K562 (cell line): ENCODE results near the gene P2RX5. TPM values are rescaled to one million over a fixed set of nuclear protein-coding genes. Genes with fewer than 3 reads are reported as not detected.
A peak's percentile ranks its signal among the peaks of the same experiment; 100 is the strongest.

ENCODE experiments used
- ADNP ChIP-seq: fragments of 200-800 bp; sonication (Bioruptor generic); IDR thresholded peaks from 2 replicates; pipeline ENCODE4 v1.6.1; 2016; ENCODE audit warnings: missing genetic modification characterization, missing compliant biosample characterization
- BACH1 ChIP-seq: fragments of 200-800 bp; sonication (Bioruptor generic); IDR thresholded peaks from 2 replicates; pipeline ENCODE4 v1.6.1; 2016; ENCODE audit warnings: missing genetic modification characterization, missing compliant biosample characterization
- CHCHD3 ChIP-seq: fragments of 250-450 bp; sonication (Bioruptor Pico); IDR thresholded peaks from 2 replicates; pipeline ENCODE4 v2.1.2; 2022; ENCODE audit warnings: mild to moderate bottlenecking
- KDM1A ChIP-seq, 2 experiments: fragments of 450-650 bp; IDR thresholded peaks; 2 replicates each; pipeline ENCODE4 v1.6.1; 2016; ENCODE audit warnings: mild to moderate bottlenecking in 2 of 2
- PURB ChIP-seq: sonication (generic); formaldehyde crosslinking; IDR thresholded peaks from 2 replicates; pipeline ENCODE4 v1.9.0; 2021; ENCODE audit warnings: low read depth, mild to moderate bottlenecking, missing genetic modification reagents
- STAT5A ChIP-seq: IDR thresholded peaks from 2 replicates; pipeline ENCODE4 v1.6.1; 2012; ENCODE audit warnings: low read length, inconsistent platforms, borderline replicate concordance
- YY1 ChIP-seq, 3 experiments: IDR thresholded peaks; 2 replicates each; pipeline ENCODE4 v1.6.1; 2011; ENCODE audit warnings: low read length in 2 of 3, mild to moderate bottlenecking in 2 of 3, moderate library complexity in 2 of 3, borderline replicate concordance in 1 of 3, control low read depth in 1 of 3, low read depth in 1 of 3; ENCODE audit not compliant: insufficient read depth in 3 of 3, insufficient replicate concordance in 2 of 3, control insufficient read depth in 1 of 3, insufficient read length in 1 of 3; ENCODE audit errors: extremely low read depth in 1 of 3
- ZNF146 ChIP-seq: IDR thresholded peaks from one replicate; pipeline ENCODE4 v1.6.1; 2018; ENCODE audit warnings: missing compliant biosample characterization; ENCODE audit not compliant: unreplicated experiment
- ZNF318 ChIP-seq, 2 experiments: fragments of 450-650 bp; IDR thresholded peaks; 2 replicates each; pipeline ENCODE4 v1.6.1; 2016; ENCODE audit warnings: mild to moderate bottlenecking in 2 of 2, borderline replicate concordance in 1 of 2, low read depth in 1 of 2, moderate library complexity in 1 of 2
- polyA plus RNA-seq, 8 experiments: library from polyadenylated mRNA; depleted of rRNA in 4 of 8; stranded (reverse) in 5 of 8; unstranded in 3 of 8; fragments of >200 nt; fragmentation: Nextera tagmentation in 2 of 8; fragmentation: Illumina TruSeq in 1 of 8; extraction: Ambion mirVana in 2 of 8; extraction: Trizol in 1 of 8; gene quantifications; 2 replicates each; pipeline versions ENCODE4 v1.2.1 to v1.2.3, GENCODE V29; 2011 to 2014; ENCODE audit warnings: inconsistent platforms in 1 of 8, missing spikeins in 1 of 8
- total RNA-seq, 7 experiments: library from RNA; depleted of rRNA in 6 of 7; stranded (reverse); fragments of >200 nt in 6 of 7; fragmentation: Illumina TruSeq in 2 of 7; extraction: Trizol in 2 of 7; gene quantifications; 2 replicates each; pipeline versions ENCODE4 v1.2.1 to v1.2.3, GENCODE V29; 2011 to 2021; ENCODE audit warnings: low replicate concordance in 1 of 7
- TF ChIP-seq, protein P1 (sequence below): sonication (generic); formaldehyde crosslinking; IDR thresholded peaks from 2 replicates; pipeline ENCODE4 v1.8.1; 2023; ENCODE audit warnings: mild to moderate bottlenecking, missing genetic modification reagents, moderate library complexity

P2RX5 gene
- total and polyA plus RNA-seq, 9 of the 15 experiments (the other 6 are each of a cell fraction or from before 2014, with no cell fraction given) = 0.31 to 4.0 (median 1.3) TPM

DNA sequence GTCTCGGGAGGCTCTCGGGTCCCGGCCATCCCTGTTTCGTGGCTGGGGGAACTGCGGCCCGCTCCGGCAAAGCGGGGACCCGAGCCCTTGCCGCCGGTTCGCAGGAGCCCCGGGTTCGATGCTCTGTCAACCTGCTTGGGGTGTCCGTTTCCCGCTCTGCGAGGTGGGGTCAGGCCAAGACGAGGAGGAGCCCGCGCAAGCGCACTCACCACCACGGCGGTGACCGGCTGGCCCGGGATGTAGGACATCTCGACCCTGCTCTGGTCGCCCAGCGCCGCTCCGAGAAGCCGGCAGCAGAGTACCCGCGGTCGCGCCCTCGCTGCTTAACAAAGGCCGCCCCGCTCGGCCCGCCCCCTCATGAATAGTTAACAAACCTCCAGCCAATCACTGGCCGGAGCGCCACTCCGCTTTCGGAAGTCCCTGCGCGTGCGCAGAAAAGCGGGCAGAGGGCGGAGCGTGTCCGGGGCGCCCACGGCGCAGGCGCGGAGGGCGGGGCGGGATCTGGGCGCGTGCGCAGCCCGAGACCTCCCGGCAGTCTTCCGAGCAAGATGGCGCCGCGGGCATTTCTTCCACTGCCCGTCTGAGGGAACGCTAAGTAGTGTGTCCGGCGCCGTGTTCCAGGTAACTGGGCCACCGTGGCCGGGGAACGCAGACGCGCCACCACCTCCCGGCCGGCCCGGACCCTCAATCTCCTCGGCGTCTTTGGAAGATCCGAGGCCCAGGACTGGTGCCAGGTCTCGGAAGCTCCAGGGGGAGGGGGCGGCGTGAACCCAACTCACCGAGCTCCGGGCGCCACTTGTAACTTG is 27.5 kb downstream of the P2RX5 start, which contains the start of the genes EMC6 and TAX1BP3 (continued):
- no peak for TF ChIP-seq ZNF318 (IDR thresholded peaks at IDR 0.05; ENCODE audit: borderline replicate concordance in 1 of 2, low read depth in 1 of 2)
- no peak for TF ChIP-seq BACH1 (tag)
- TF ChIP-seq ADNP = no peak
- no peak for TF ChIP-seq ZNF146 (CRISPR knock-in tag)
- TF ChIP-seq YY1 (IDR thresholded peaks at IDR 0.05; ENCODE audit: borderline replicate concordance in 1 of 3, control insufficient read depth in 1 of 3, extremely low read depth in 1 of 3, insufficient read depth in 3 of 3, insufficient read length in 1 of 3, insufficient replicate concordance in 2 of 3, low read depth in 1 of 3, low read length in 2 of 3) = peak; percentile 86 to 96 (median 93)
- TF ChIP-seq CHCHD3 (CRISPR knock-in tag) = no peak
- no peak for TF ChIP-seq STAT5A
- TF ChIP-seq KDM1A (IDR thresholded peaks at IDR 0.05) = no peak; a peak in 1 of 4 replicates
- TF ChIP-seq PURB (CRISPR knock-in tag) = no peak
- TF ChIP-seq, protein P1, sequence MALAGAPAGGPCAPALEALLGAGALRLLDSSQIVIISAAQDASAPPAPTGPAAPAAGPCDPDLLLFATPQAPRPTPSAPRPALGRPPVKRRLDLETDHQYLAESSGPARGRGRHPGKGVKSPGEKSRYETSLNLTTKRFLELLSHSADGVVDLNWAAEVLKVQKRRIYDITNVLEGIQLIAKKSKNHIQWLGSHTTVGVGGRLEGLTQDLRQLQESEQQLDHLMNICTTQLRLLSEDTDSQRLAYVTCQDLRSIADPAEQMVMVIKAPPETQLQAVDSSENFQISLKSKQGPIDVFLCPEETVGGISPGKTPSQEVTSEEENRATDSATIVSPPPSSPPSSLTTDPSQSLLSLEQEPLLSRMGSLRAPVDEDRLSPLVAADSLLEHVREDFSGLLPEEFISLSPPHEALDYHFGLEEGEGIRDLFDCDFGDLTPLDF (CRISPR knock-in tag) = no peak
